Thoracic aorta (tissue), 2 donors: ENCODE results near the gene PPM1M. TPM values are rescaled to one million over a fixed set of nuclear protein-coding genes. Genes with fewer than 3 reads are reported as not detected.
A peak's percentile ranks its signal among the peaks of the same experiment; 100 is the strongest.

Experiments used
- ATAC-seq: fragments of 150-250 bp; one replicate; pipeline ENCODE4 v1.8.0; 2017; ENCODE audit warnings: low read depth; ENCODE audit not compliant: insufficient number of reproducible peaks, low FRiP score
- DNase-seq: peaks from one replicate; pipeline ENCODE4 v3.0.0-alpha.2; 2020; ENCODE audit warnings: low spot score
- H3K27ac ChIP-seq, 2 donors: fragments of 200-600 bp; sonication (generic); 1 replicate in 1 of 2; 2 replicates in 1 of 2; pipeline ENCODE4 v1.5.1; 2016; ENCODE audit warnings: mild to moderate bottlenecking in 2 of 2, moderate library complexity in 2 of 2
- H3K27me3 ChIP-seq: fragments of 200-600 bp; sonication (generic); replicated peaks from 2 replicates; pipeline ENCODE4 v1.6.0; 2016; ENCODE audit warnings: mild to moderate bottlenecking; ENCODE audit not compliant: insufficient read depth
- H3K36me3 ChIP-seq: fragments of 200-600 bp; sonication (generic); one replicate; pipeline ENCODE4 v1.5.1; 2016
- H3K4me1 ChIP-seq, 2 donors: fragments of 200-600 bp; sonication (generic); 1 replicate in 1 of 2; 2 replicates in 1 of 2; pipeline versions ENCODE4 v1.5.1 to v1.6.0; 2016; ENCODE audit warnings: low read depth in 2 of 2, mild to moderate bottlenecking in 1 of 2; ENCODE audit not compliant: control insufficient read depth in 1 of 2
- H3K4me3 ChIP-seq: fragments of 200-600 bp; sonication (generic); 2 replicates; pipeline ENCODE4 v1.5.1; 2016; ENCODE audit warnings: mild to moderate bottlenecking
- H3K9me3 ChIP-seq: fragments of 200-600 bp; sonication (generic); 2 replicates; pipeline ENCODE4 v1.5.1; 2016
- total RNA-seq, 2 donors: library from RNA; depleted of rRNA; stranded (reverse); fragments of >200 nt; gene quantifications; one replicate each; pipeline versions ENCODE4 v1.1.0 to v1.2.3, GENCODE V29; 2016
- TF ChIP-seq, protein P1 (sequence below): fragments of 200-600 bp; sonication (generic); IDR thresholded peaks from one replicate; pipeline ENCODE4 v1.5.1; 2019; ENCODE audit warnings: antibody characterized with exemption

Gene PPM1M
- total RNA-seq, 2 donors from 2014 or later: 41.6 to 51.9 TPM

GRCh38 chr3:52234516-52235447 lies 10.8 kb upstream of the PPM1M start:
- Histone ChIP-seq H3K4me1 (peaks cover 23 to 38% of the 10 kb centered on the region in 2 donors), H3K4me3 (no peak overlapping the region), H3K27ac (no peak overlapping the region), H3K9me3 (no peaks in the 10 kb centered on the region), H3K36me3 (peaks cover 34% of the 10 kb centered on the region), H3K27me3 (no peaks in the 10 kb centered on the region)
- ATAC-seq: no peak
- no peak for DNase-seq
- TF ChIP-seq, protein P1, sequence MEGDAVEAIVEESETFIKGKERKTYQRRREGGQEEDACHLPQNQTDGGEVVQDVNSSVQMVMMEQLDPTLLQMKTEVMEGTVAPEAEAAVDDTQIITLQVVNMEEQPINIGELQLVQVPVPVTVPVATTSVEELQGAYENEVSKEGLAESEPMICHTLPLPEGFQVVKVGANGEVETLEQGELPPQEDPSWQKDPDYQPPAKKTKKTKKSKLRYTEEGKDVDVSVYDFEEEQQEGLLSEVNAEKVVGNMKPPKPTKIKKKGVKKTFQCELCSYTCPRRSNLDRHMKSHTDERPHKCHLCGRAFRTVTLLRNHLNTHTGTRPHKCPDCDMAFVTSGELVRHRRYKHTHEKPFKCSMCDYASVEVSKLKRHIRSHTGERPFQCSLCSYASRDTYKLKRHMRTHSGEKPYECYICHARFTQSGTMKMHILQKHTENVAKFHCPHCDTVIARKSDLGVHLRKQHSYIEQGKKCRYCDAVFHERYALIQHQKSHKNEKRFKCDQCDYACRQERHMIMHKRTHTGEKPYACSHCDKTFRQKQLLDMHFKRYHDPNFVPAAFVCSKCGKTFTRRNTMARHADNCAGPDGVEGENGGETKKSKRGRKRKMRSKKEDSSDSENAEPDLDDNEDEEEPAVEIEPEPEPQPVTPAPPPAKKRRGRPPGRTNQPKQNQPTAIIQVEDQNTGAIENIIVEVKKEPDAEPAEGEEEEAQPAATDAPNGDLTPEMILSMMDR: no peak

- Histone ChIP-seq H3K4me3 (no peak overlapping the region), H3K27ac (peak overlapping the region; percentile 69 to 84), H3K27me3 (no peaks in the 10 kb centered on the region), H3K4me1 (peaks cover 26 to 48% of the 10 kb centered on the region in 2 donors), H3K9me3 (no peaks in the 10 kb centered on the region), H3K36me3 (peaks cover 17% of the 10 kb centered on the region)
- ATAC-seq (no peak), DNase-seq (no peak)
- TF ChIP-seq, protein P1: no peak
Observed at GRCh38 chr3:52236424-52236886, 9.1 kb upstream of the PPM1M start.

- H3K4me3 ChIP-seq: peak overlapping the region; percentile 96
- no peak for ATAC-seq
Observed at GRCh38 chr3:52237006-52237656, 8.4 kb upstream of the PPM1M start.

DNA sequence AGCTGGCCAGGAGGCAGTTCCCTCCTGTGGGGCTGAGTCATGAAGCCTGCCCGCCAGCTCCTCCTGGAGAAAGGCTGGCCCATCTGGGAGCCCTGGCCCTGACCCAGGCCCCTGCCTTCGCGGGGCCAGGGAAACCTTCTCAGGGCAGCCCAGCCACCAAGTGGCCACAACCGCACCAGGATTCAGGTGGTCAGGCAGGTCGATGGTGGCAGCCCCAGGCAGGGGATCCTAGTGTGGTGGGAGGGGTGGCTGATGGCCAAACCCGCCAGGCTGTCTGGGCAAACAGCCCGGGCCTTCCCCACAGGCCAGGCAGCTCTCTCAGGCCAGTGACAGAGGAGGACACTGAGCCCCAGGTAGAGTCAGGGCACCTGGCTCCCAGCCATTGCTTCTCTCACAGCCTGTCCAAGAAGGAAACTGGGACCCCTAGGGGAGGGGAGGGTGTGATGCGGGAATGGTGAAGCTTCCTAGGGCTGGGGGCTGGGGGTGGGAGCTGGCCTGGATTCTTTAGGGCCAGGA lies 7.8 kb upstream of the PPM1M start:
- TF ChIP-seq, protein P1: no peak
- DNase-seq (peak; percentile 60), ATAC-seq (no peak)
- Histone ChIP-seq H3K27ac (peak overlapping the region; percentile 75 to 84), H3K4me1 (peaks cover 26 to 48% of the 10 kb centered on the region in 2 donors), H3K27me3 (no peaks in the 10 kb centered on the region), H3K9me3 (no peaks in the 10 kb centered on the region), H3K36me3 (peaks cover 9% of the 10 kb centered on the region), H3K4me3 (peak overlapping the region; percentile 96)

More at GRCh38 chr3:52237006-52237656, 8.4 kb upstream of the PPM1M start:
- TF ChIP-seq, protein P1: no peak
- Histone ChIP-seq H3K9me3 (no peaks in the 10 kb centered on the region), H3K27me3 (no peaks in the 10 kb centered on the region), H3K27ac (peak overlapping the region; percentile 69 to 84), H3K36me3 (peaks cover 15% of the 10 kb centered on the region), H3K4me1 (peaks cover 26 to 48% of the 10 kb centered on the region in 2 donors)
- no peak for DNase-seq
